ENCODE results near the gene ARHGEF7.
"Not testable (repeated sequence)": the region's sequence is repeated elsewhere in the genome, so short reads cannot be mapped to it uniquely, and the experiment has no call there.

ARHGEF7 gene

DNA sequence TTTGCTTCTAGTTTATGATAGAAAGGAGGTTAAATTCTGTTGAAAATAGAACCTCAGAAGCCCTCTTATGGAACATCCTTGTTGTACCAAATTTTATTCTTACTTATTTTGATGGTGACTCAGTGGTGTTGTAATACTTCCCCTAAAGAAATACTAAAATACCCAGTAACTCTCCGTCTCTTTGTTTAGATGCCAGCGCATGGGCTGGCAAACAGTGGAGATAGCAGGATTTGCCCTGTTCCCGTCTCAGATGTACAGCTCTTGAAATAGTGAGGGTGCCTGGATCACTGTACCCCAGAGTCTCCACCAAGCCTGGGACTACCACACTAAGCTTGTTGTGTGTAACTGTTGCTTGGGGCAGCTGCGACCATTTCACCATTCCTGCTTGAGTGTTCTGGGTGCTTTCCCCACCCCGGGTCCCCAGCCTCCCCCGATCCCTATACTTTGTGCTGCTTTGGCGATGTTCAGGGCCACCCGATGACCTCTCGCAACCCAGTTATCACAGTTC, 138.3 kb downstream of the ARHGEF7 start:
- Histone ChIP-seq H3K36me3 (ENCODE audit: control insufficient read depth, insufficient read depth, low read length) (no peaks in the 10 kb centered on the region), H4K5ac (ENCODE audit: low read length) (no peak overlapping the region), H3K4me1 (ENCODE audit: control insufficient read depth, low read depth, low read length) (peaks cover 7% of the 10 kb centered on the region), H2BK120ac (ENCODE audit: low read depth, low read length) (no peak overlapping the region), H3K27me3 (ENCODE audit: insufficient read depth, low read length, poor library complexity) (no peaks in the 10 kb centered on the region), H2BK5ac (ENCODE audit: low read length) (no peak overlapping the region), H2BK15ac (replicated peaks; ENCODE audit: low read depth) (no peak overlapping the region), H3K27ac (ENCODE audit: low read depth, low read length) (no peak overlapping the region), H3K4me3 (ENCODE audit: low read length) (no peak overlapping the region), H3K79me2 (ENCODE audit: control insufficient read depth, insufficient read depth, low read length) (peaks cover 2% of the 10 kb centered on the region), H3K79me1 (ENCODE audit: low read length) (peaks cover 12% of the 10 kb centered on the region), H4K8ac (ENCODE audit: low read depth, low read length) (no peak overlapping the region), H3K56ac (ENCODE audit: low read length) (no peak overlapping the region), H2AK5ac (ENCODE audit: low read length) (no peak overlapping the region), H3K4me2 (ENCODE audit: low read length) (no peak overlapping the region), H3K18ac (ENCODE audit: low read length) (no peak overlapping the region), H3K4ac (ENCODE audit: low read depth, low read length) (no peak overlapping the region), H3K23ac (ENCODE audit: low read length) (no peak overlapping the region), H3K9ac (ENCODE audit: low read length) (no peak overlapping the region)
- WGBS (ENCODE audit: extremely low coverage, insufficient coverage, low lambda C conversion rate) = no CpG with 5 or more reads among the region's 9 CpGs
- DNase-seq = no peak

- Histone ChIP-seq H2BK15ac (replicated peaks; ENCODE audit: low read depth) (no peak overlapping the region), H3K9ac (ENCODE audit: low read length) (no peak overlapping the region), H3K4me3 (ENCODE audit: low read length) (no peak overlapping the region), H3K27ac (ENCODE audit: low read depth, low read length) (no peak overlapping the region), H2BK120ac (ENCODE audit: low read depth, low read length) (no peak overlapping the region), H3K23ac (ENCODE audit: low read length) (no peak overlapping the region), H4K5ac (ENCODE audit: low read length) (no peak overlapping the region), H3K4me1 (ENCODE audit: control insufficient read depth, low read depth, low read length) (peaks cover 7% of the 10 kb centered on the region), H3K79me1 (ENCODE audit: low read length) (peaks cover 10% of the 10 kb centered on the region), H3K56ac (ENCODE audit: low read length) (no peak overlapping the region), H3K4me2 (ENCODE audit: low read length) (no peak overlapping the region), H3K27me3 (ENCODE audit: insufficient read depth, low read length, poor library complexity) (no peaks in the 10 kb centered on the region), H3K4ac (ENCODE audit: low read depth, low read length) (no peak overlapping the region), H2AK5ac (ENCODE audit: low read length) (no peak overlapping the region), H4K8ac (ENCODE audit: low read depth, low read length) (no peak overlapping the region), H3K18ac (ENCODE audit: low read length) (no peak overlapping the region), H2BK5ac (ENCODE audit: low read length) (no peak overlapping the region), H3K79me2 (ENCODE audit: control insufficient read depth, insufficient read depth, low read length) (peaks cover 2% of the 10 kb centered on the region), H3K36me3 (ENCODE audit: control insufficient read depth, insufficient read depth, low read length) (no peaks in the 10 kb centered on the region)
- no CpG with 5 or more reads among the region's 10 CpGs for WGBS (ENCODE audit: extremely low coverage, insufficient coverage, low lambda C conversion rate)
- DNase-seq = no peak
These were observed 140.2 kb downstream of the ARHGEF7 start for GRCh38 chr13:111255228-111255790.

- no peaks in the 10 kb centered on the region for H3K27me3 ChIP-seq (ENCODE audit: insufficient read depth, low read length, poor library complexity)
- no peak overlapping the region for H3K18ac ChIP-seq (ENCODE audit: low read length)
- no peak overlapping the region for H3K4ac ChIP-seq (ENCODE audit: low read depth, low read length)
- DNase-seq = no peak
- H3K79me2 ChIP-seq (ENCODE audit: control insufficient read depth, insufficient read depth, low read length) = peaks cover 2% of the 10 kb centered on the region
- H3K23ac ChIP-seq (ENCODE audit: low read length) = no peak overlapping the region
- H3K27ac ChIP-seq (ENCODE audit: low read depth, low read length) = no peak overlapping the region
- no peak overlapping the region for H2BK5ac ChIP-seq (ENCODE audit: low read length)
- peaks cover 10% of the 10 kb centered on the region for H3K79me1 ChIP-seq (ENCODE audit: low read length)
- no peak overlapping the region for H3K9ac ChIP-seq (ENCODE audit: low read length)
- H2AK5ac ChIP-seq (ENCODE audit: low read length) = no peak overlapping the region
- peaks cover 7% of the 10 kb centered on the region for H3K4me1 ChIP-seq (ENCODE audit: control insufficient read depth, low read depth, low read length)
- no peaks in the 10 kb centered on the region for H3K36me3 ChIP-seq (ENCODE audit: control insufficient read depth, insufficient read depth, low read length)
- H3K56ac ChIP-seq (ENCODE audit: low read length) = no peak overlapping the region
- H3K4me2 ChIP-seq (ENCODE audit: low read length) = no peak overlapping the region
- no peak overlapping the region for H4K5ac ChIP-seq (ENCODE audit: low read length)
- H2BK120ac ChIP-seq (ENCODE audit: low read depth, low read length) = no peak overlapping the region
- H2BK15ac ChIP-seq (replicated peaks; ENCODE audit: low read depth) = no peak overlapping the region
- no CpG with 5 or more reads among the region's 8 CpGs for WGBS (ENCODE audit: extremely low coverage, insufficient coverage, low lambda C conversion rate)
- no peak overlapping the region for H4K8ac ChIP-seq (ENCODE audit: low read depth, low read length)
- no peak overlapping the region for H3K4me3 ChIP-seq (ENCODE audit: low read length)
These were observed 141.3 kb downstream of the ARHGEF7 start for GRCh38 chr13:111256458-111256857.

DNA sequence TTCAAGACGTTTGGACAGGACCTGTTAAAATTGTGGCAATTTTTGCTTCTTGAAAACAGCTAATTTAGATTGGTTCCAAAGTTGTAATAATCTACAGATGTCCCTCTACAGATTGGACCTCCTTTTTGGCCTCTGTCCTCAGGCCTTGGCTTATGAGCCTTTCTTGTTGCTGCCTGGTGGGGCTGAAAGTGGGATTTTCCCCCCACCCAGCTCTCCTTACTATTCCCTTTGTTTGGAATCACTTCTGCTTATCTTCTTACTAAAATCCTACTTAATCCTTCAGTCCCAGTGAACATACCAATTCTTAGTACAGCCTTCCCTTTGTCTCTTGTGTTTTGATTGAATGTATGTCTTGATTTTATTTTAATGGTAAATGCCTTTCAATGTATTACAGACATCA, 141.8 kb downstream of the ARHGEF7 start:
- Histone ChIP-seq H2AK5ac (ENCODE audit: low read length) (no peak overlapping the region), H3K4me3 (ENCODE audit: low read length) (no peak overlapping the region), H3K27me3 (ENCODE audit: insufficient read depth, low read length, poor library complexity) (no peaks in the 10 kb centered on the region), H2BK5ac (ENCODE audit: low read length) (no peak overlapping the region), H3K18ac (ENCODE audit: low read length) (no peak overlapping the region), H3K9ac (ENCODE audit: low read length) (no peak overlapping the region), H3K27ac (ENCODE audit: low read depth, low read length) (no peak overlapping the region), H4K5ac (ENCODE audit: low read length) (no peak overlapping the region), H3K4me2 (ENCODE audit: low read length) (no peak overlapping the region), H3K23ac (ENCODE audit: low read length) (no peak overlapping the region), H3K36me3 (ENCODE audit: control insufficient read depth, insufficient read depth, low read length) (no peaks in the 10 kb centered on the region), H2BK15ac (replicated peaks; ENCODE audit: low read depth) (no peak overlapping the region), H2BK120ac (ENCODE audit: low read depth, low read length) (no peak overlapping the region), H3K56ac (ENCODE audit: low read length) (no peak overlapping the region), H3K4ac (ENCODE audit: low read depth, low read length) (no peak overlapping the region), H3K79me2 (ENCODE audit: control insufficient read depth, insufficient read depth, low read length) (peaks cover 2% of the 10 kb centered on the region), H3K79me1 (ENCODE audit: low read length) (peaks cover 10% of the 10 kb centered on the region), H3K4me1 (ENCODE audit: control insufficient read depth, low read depth, low read length) (peaks cover 3% of the 10 kb centered on the region), H4K8ac (ENCODE audit: low read depth, low read length) (no peak overlapping the region)
- WGBS (ENCODE audit: extremely low coverage, insufficient coverage, low lambda C conversion rate) = no CpG with 5 or more reads among the region's 1 CpG
- DNase-seq = no peak

DNA sequence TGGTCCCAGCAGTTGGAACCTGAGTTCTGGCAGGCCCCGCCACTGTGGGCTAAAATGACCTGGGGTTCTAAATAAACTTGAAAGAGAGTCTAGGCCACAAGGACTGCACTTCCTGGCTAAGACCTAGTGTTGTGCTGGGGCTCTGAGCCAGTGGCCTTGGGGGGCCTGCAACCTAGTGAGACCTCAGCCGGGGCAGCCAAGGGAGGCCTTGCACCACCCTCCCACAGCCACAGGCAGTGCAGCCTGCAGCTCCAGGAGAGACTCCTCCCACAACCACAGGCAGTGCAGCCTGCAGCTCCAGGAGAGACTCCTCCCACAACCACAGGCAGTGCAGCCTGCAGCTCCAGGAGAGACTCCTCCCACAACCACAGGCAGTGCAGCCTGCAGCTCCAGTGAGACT, 142.8 kb downstream of the ARHGEF7 start:
- not testable (repeated sequence) for H3K4me1 ChIP-seq (ENCODE audit: control insufficient read depth, low read depth, low read length); H3K36me3 ChIP-seq (ENCODE audit: control insufficient read depth, insufficient read depth, low read length); H3K4ac ChIP-seq (ENCODE audit: low read depth, low read length); H3K18ac ChIP-seq (ENCODE audit: low read length); H2BK5ac ChIP-seq (ENCODE audit: low read length); H3K27ac ChIP-seq (ENCODE audit: low read depth, low read length); H3K4me2 ChIP-seq (ENCODE audit: low read length); H3K23ac ChIP-seq (ENCODE audit: low read length); H3K79me1 ChIP-seq (ENCODE audit: low read length); H4K5ac ChIP-seq (ENCODE audit: low read length); H3K27me3 ChIP-seq (ENCODE audit: insufficient read depth, low read length, poor library complexity); H2BK15ac ChIP-seq (replicated peaks; ENCODE audit: low read depth); H2BK120ac ChIP-seq (ENCODE audit: low read depth, low read length); H3K9ac ChIP-seq (ENCODE audit: low read length); H3K79me2 ChIP-seq (ENCODE audit: control insufficient read depth, insufficient read depth, low read length); H3K56ac ChIP-seq (ENCODE audit: low read length); H2AK5ac ChIP-seq (ENCODE audit: low read length); H3K4me3 ChIP-seq (ENCODE audit: low read length); DNase-seq; H4K8ac ChIP-seq (ENCODE audit: low read depth, low read length)
- no CpG with 5 or more reads among the region's 2 CpGs for WGBS (ENCODE audit: extremely low coverage, insufficient coverage, low lambda C conversion rate)

- Histone ChIP-seq H3K27ac (ENCODE audit: low read depth, low read length) (no peak overlapping the region), H3K4me1 (ENCODE audit: control insufficient read depth, low read depth, low read length) (no peaks in the 10 kb centered on the region), H3K18ac (ENCODE audit: low read length) (no peak overlapping the region), H3K56ac (ENCODE audit: low read length) (no peak overlapping the region), H3K4me3 (ENCODE audit: low read length) (no peak overlapping the region), H3K27me3 (ENCODE audit: insufficient read depth, low read length, poor library complexity) (no peaks in the 10 kb centered on the region), H4K8ac (ENCODE audit: low read depth, low read length) (no peak overlapping the region), H3K36me3 (ENCODE audit: control insufficient read depth, insufficient read depth, low read length) (no peaks in the 10 kb centered on the region), H4K5ac (ENCODE audit: low read length) (no peak overlapping the region), H3K79me1 (ENCODE audit: low read length) (peaks cover 7% of the 10 kb centered on the region), H3K23ac (ENCODE audit: low read length) (no peak overlapping the region), H3K79me2 (ENCODE audit: control insufficient read depth, insufficient read depth, low read length) (peaks cover 2% of the 10 kb centered on the region), H2BK120ac (ENCODE audit: low read depth, low read length) (no peak overlapping the region), H2BK15ac (replicated peaks; ENCODE audit: low read depth) (no peak overlapping the region), H2BK5ac (ENCODE audit: low read length) (no peak overlapping the region), H2AK5ac (ENCODE audit: low read length) (no peak overlapping the region), H3K9ac (ENCODE audit: low read length) (no peak overlapping the region), H3K4me2 (ENCODE audit: low read length) (no peak overlapping the region), H3K4ac (ENCODE audit: low read depth, low read length) (no peak overlapping the region)
- DNase-seq = no peak
- no CpG with 5 or more reads among the region's 3 CpGs for WGBS (ENCODE audit: extremely low coverage, insufficient coverage, low lambda C conversion rate)
These were observed 143.5 kb downstream of the ARHGEF7 start for GRCh38 chr13:111258637-111259036.

All from mesendoderm (in vitro differentiated cells).